Esophagus muscularis mucosa (tissue), 4 donors: ENCODE results near the gene POU4F2. TPM values are rescaled to one million over a fixed set of nuclear protein-coding genes. Genes with fewer than 3 reads are reported as not detected.

Source experiments
- DNase-seq: peaks from one replicate; pipeline ENCODE4 v3.0.0-alpha.2; 2017; ENCODE audit errors: extremely low spot score
- H3K27ac ChIP-seq, 4 donors: fragments of 200-600 bp; sonication (generic); replicated peaks in 1 of 4; 1 replicate in 3 of 4; 2 replicates in 1 of 4; pipeline ENCODE4 v1.5.1; 2016 to 2019; ENCODE audit warnings: mild to moderate bottlenecking in 1 of 4
- H3K27me3 ChIP-seq, 4 donors: fragments of 200-600 bp; sonication (generic); one replicate each; pipeline versions ENCODE4 v1.5.1 to v1.6.0; 2016 to 2019
- H3K36me3 ChIP-seq, 4 donors: fragments of 200-600 bp; sonication (generic); one replicate each; pipeline ENCODE4 v1.5.1; 2016 to 2019
- H3K4me1 ChIP-seq, 4 donors: fragments of 200-600 bp; sonication (generic); one replicate each; pipeline ENCODE4 v1.5.1; 2016 to 2019
- H3K4me3 ChIP-seq, 4 donors: fragments of 200-600 bp; sonication (generic); 1 replicate in 2 of 4; 2 replicates in 2 of 4; pipeline ENCODE4 v1.5.1; 2016 to 2019; ENCODE audit warnings: mild to moderate bottlenecking in 4 of 4, moderate library complexity in 1 of 4
- H3K9me3 ChIP-seq, 4 donors: fragments of 200-600 bp; sonication (generic); 1 replicate in 3 of 4; 2 replicates in 1 of 4; pipeline ENCODE4 v1.5.1; 2016 to 2019
- EP300 ChIP-seq: sonication (generic); formaldehyde crosslinking; IDR thresholded peaks from one replicate; pipeline ENCODE4 v1.6.1; 2017; ENCODE audit warnings: antibody characterized with exemption
- POLR2A ChIP-seq: fragments of 450-650 bp; IDR thresholded peaks from one replicate; pipeline ENCODE4 v1.6.1; 2017; ENCODE audit warnings: antibody characterized with exemption, moderate library complexity, mild to moderate bottlenecking, low read depth
- POLR2AphosphoS5 ChIP-seq, 2 donors: sonication (generic); formaldehyde crosslinking; IDR thresholded peaks; one replicate each; pipeline ENCODE4 v1.6.1; 2017; ENCODE audit warnings: antibody characterized with exemption in 2 of 2
- WGBS: methylation state at CpG from one replicate; pipeline ENCODE4 v1.1.5; 2018; 5-methylcytosine and 5-hydroxymethylcytosine counted together
- intact Hi-C: fragments of 100-400 bp; cut with DNase I; formaldehyde crosslinking; loops from one replicate; pipeline ENCODE4 v1.15.1; 2023
- total RNA-seq, 4 donors: library from RNA; depleted of rRNA; stranded (reverse); fragments of >200 nt; gene quantifications; one replicate each; pipeline versions ENCODE4 v1.1.0 to v1.2.1, GENCODE V29; 2016
- TF ChIP-seq, protein P1 (sequence below), 3 experiments: fragments of 200-600 bp in 2 of 3; fragments of 450-650 bp in 1 of 3; sonication (generic) in 2 of 3; IDR thresholded peaks; one replicate each; pipeline ENCODE4 v1.5.1; 2017 to 2019; ENCODE audit warnings: antibody characterized with exemption in 3 of 3, mild to moderate bottlenecking in 2 of 3, moderate library complexity in 1 of 3

The POU4F2 gene
- total RNA-seq, 4 donors from 2014 or later: not detected

DNA sequence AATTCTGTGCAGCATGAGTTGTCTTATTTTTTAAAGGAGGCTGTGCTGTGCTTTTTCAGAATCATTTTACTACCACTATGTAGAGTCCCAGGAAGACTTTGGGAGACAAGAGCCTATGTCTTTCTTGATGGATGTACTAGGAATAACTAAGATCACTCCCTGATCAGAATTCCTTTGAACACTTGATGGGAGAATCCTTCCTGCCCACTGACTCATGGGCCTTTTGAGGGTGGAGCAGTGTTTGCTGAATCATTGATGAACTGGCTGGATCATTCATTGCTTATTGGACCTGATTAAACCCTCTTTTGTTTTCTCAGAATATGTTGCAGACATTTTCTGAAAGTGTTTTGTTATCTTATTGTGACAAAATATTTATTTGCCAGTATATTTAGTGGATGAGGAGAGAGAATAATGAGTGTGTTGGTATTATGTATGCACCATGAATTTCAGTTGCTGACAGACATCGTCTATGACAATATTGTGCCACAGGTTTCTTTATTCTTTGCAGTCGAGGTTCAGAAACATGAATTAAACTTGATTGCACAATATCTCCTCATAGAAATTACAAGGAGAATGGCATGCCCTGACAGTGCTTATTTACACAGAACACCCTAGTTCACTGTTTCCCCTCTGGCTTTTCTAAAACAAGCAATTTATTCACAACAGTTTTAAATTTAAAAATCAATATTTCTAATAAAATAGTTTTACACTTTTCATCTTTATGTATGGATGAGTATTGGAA is 36.3 kb downstream of the POU4F2 start:
- no peak for DNase-seq
- H3K4me1 ChIP-seq: no peaks in the 10 kb centered on the region
- no peaks in the 10 kb centered on the region for H3K27me3 ChIP-seq
- H3K9me3 ChIP-seq: no peaks in the 10 kb centered on the region
- H3K36me3 ChIP-seq: no peaks in the 10 kb centered on the region
- H3K4me3 ChIP-seq: no peak overlapping the region
- WGBS: 83% methylated on average over 2 of the region's 2 CpGs
- intact Hi-C loops: no loop called here
- no peak overlapping the region for H3K27ac ChIP-seq
- TF ChIP-seq POLR2AphosphoS5 (IDR thresholded peaks at IDR 0.05) (no peak), EP300 (no peak), POLR2A (no peak)
- TF ChIP-seq, protein P1, sequence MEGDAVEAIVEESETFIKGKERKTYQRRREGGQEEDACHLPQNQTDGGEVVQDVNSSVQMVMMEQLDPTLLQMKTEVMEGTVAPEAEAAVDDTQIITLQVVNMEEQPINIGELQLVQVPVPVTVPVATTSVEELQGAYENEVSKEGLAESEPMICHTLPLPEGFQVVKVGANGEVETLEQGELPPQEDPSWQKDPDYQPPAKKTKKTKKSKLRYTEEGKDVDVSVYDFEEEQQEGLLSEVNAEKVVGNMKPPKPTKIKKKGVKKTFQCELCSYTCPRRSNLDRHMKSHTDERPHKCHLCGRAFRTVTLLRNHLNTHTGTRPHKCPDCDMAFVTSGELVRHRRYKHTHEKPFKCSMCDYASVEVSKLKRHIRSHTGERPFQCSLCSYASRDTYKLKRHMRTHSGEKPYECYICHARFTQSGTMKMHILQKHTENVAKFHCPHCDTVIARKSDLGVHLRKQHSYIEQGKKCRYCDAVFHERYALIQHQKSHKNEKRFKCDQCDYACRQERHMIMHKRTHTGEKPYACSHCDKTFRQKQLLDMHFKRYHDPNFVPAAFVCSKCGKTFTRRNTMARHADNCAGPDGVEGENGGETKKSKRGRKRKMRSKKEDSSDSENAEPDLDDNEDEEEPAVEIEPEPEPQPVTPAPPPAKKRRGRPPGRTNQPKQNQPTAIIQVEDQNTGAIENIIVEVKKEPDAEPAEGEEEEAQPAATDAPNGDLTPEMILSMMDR (IDR thresholded peaks at IDR 0.05): no peak

Other genes starting within 250 kb of the POU4F2 start
- gene SLC10A7, start 117.0 kb upstream of the POU4F2 start, total RNA-seq: 1 to 10 TPM; 3.3 to 6.2 (median 5.7) TPM